Endothelial cell of umbilical vein (primary cell): ENCODE measurements around the gene LLGL2. TPM values are rescaled to one million over a fixed set of nuclear protein-coding genes. Genes with fewer than 3 reads are reported as not detected.

ENCODE experiments used
- BruUV-seq: library from RNA; stranded (reverse); fragments of 400-500 nt; replicated peaks from 2 replicates; lab custom pipeline; 2021; lab: Mats Ljungman, UMichigan
- CTCF ChIA-PET: fragments of 300-600, 350-600 bp; sonication (Branson Sonifier 250); formaldehyde crosslinking; loops from one replicate; lab custom pipeline; 2021; ENCODE audit warnings: antibody characterized with exemption, inconsistent platforms; lab: Charles Lee
- POLR2A ChIA-PET: fragments of 300-600, 350-600 bp; sonication (Branson Sonifier 250); formaldehyde crosslinking; loops from one replicate; lab custom pipeline; 2021; ENCODE audit warnings: antibody characterized with exemption, inconsistent platforms; lab: Charles Lee
- DNase-seq: peaks from one replicate; pipeline ENCODE4 v3.0.0-alpha.2; 2011; ENCODE audit warnings: low read depth, low spot score
- FAIRE-seq: peaks from 2 replicates; lab custom pipeline; 2011; peaks lifted over from hg19 to GRCh38; lab: Jason Lieb, UNC
- H2AFZ ChIP-seq: 2 replicates; pipeline ENCODE4 v1.6.0; 2012; ENCODE audit warnings: low read depth, low read length, control low read depth, inconsistent platforms
- H3K27ac ChIP-seq: 2 replicates; pipeline ENCODE4 v1.5.1; 2011; ENCODE audit warnings: low read depth, mild to moderate bottlenecking, control low read depth, low read length, moderate library complexity; ENCODE audit not compliant: insufficient read depth
- H3K27me3 ChIP-seq, 2 experiments: 2 replicates each; pipeline versions ENCODE4 v1.6.0 to v1.6.1; 2011; ENCODE audit warnings: low read length in 2 of 2, mixed read lengths in 1 of 2; ENCODE audit not compliant: control insufficient read depth in 2 of 2, insufficient read depth in 2 of 2
- H3K36me3 ChIP-seq, 2 experiments: 2 replicates in 1 of 2; 3 replicates in 1 of 2; pipeline ENCODE4 v1.5.1; 2011; ENCODE audit warnings: low read length in 2 of 2, mild to moderate bottlenecking in 1 of 2, moderate library complexity in 1 of 2; ENCODE audit not compliant: control insufficient read depth in 2 of 2, insufficient read depth in 2 of 2; ENCODE audit errors: extremely low read depth in 1 of 2
- H3K4me1 ChIP-seq: 3 replicates; pipeline ENCODE4 v1.5.1; 2011; ENCODE audit warnings: mild to moderate bottlenecking, low read length; ENCODE audit not compliant: control insufficient read depth, insufficient read depth; ENCODE audit errors: extremely low read depth
- H3K4me2 ChIP-seq: 2 replicates; pipeline ENCODE4 v1.6.1; 2011; ENCODE audit warnings: low read length, control low read depth, mixed read lengths; ENCODE audit not compliant: insufficient read depth
- H3K4me3 ChIP-seq, 3 experiments: fragments of 200-600 bp in 1 of 3; sonication (generic), shearing (Covaris generic) in 1 of 3; replicated peaks in 1 of 3; 2 replicates each; pipeline ENCODE4 v1.5.1; 2011 to 2016; ENCODE audit warnings: control low read depth in 3 of 3, low read length in 3 of 3, mild to moderate bottlenecking in 2 of 3, inconsistent platforms in 1 of 3, low read depth in 1 of 3, moderate library complexity in 1 of 3; ENCODE audit not compliant: insufficient read depth in 1 of 3
- H3K79me2 ChIP-seq: 2 replicates; pipeline ENCODE4 v1.6.0; 2012; ENCODE audit warnings: low read length, inconsistent platforms; ENCODE audit not compliant: control insufficient read depth, insufficient read depth
- H3K9ac ChIP-seq: replicated peaks from 2 replicates; pipeline ENCODE3; 2011; ENCODE audit warnings: low read length, control low read depth; ENCODE audit not compliant: insufficient read depth; ENCODE audit errors: extremely low read depth
- H3K9me1 ChIP-seq: replicated peaks from 3 replicates; pipeline ENCODE4 v1.6.0; 2011; ENCODE audit warnings: mild to moderate bottlenecking, low read length; ENCODE audit not compliant: control insufficient read depth, insufficient read depth; ENCODE audit errors: extremely low read depth
- H3K9me3 ChIP-seq: replicated peaks from 2 replicates; pipeline ENCODE4 v1.5.1; 2012; ENCODE audit warnings: low read length, inconsistent platforms; ENCODE audit not compliant: control insufficient read depth, insufficient read depth
- H4K20me1 ChIP-seq: replicated peaks from 2 replicates; pipeline ENCODE3; 2011; ENCODE audit warnings: mild to moderate bottlenecking, low read length; ENCODE audit not compliant: control insufficient read depth, insufficient read depth; ENCODE audit errors: extremely low read depth
- CTCF ChIP-seq, 2 donors: IDR thresholded peaks; 1 replicate in 1 of 2; 2 replicates in 1 of 2; pipeline ENCODE4 v1.5.1; 2011; ENCODE audit warnings: low read length in 2 of 2, mild to moderate bottlenecking in 2 of 2, moderate library complexity in 2 of 2, control low read depth in 1 of 2, inconsistent platforms in 1 of 2, low read depth in 1 of 2; ENCODE audit not compliant: insufficient read depth in 1 of 2; ENCODE audit errors: extremely low read depth in 1 of 2
- EZH2 ChIP-seq: IDR thresholded peaks from 2 replicates; pipeline ENCODE4 v1.6.1; 2012; ENCODE audit warnings: borderline replicate concordance, low read depth, mild to moderate bottlenecking, moderate library complexity, low read length, inconsistent platforms; ENCODE audit not compliant: severe bottlenecking
- FOS ChIP-seq: IDR thresholded peaks from 2 replicates; pipeline ENCODE4 v1.6.1; 2011; ENCODE audit warnings: mild to moderate bottlenecking, low read length, moderate library complexity, borderline replicate concordance; ENCODE audit not compliant: insufficient read depth
- GATA2 ChIP-seq: IDR thresholded peaks from 2 replicates; pipeline ENCODE4 v1.7.0; 2011; ENCODE audit warnings: low read depth, mild to moderate bottlenecking, moderate library complexity, mixed read lengths, low read length; ENCODE audit not compliant: insufficient read length, insufficient read depth
- JUN ChIP-seq: IDR thresholded peaks from 2 replicates; pipeline ENCODE4 v1.6.1; 2011; ENCODE audit warnings: borderline replicate concordance, low read depth; ENCODE audit not compliant: insufficient read length, insufficient read depth
- MAX ChIP-seq: IDR thresholded peaks from 2 replicates; pipeline ENCODE4 v1.6.1; 2011; ENCODE audit not compliant: insufficient read depth, insufficient read length
- MYC ChIP-seq: IDR thresholded peaks from one replicate; pipeline ENCODE4 v1.6.1; 2011; ENCODE audit warnings: mild to moderate bottlenecking, low read depth, low read length
- POLR2A ChIP-seq: IDR thresholded peaks from 2 replicates; pipeline ENCODE4 v1.6.1; 2012; ENCODE audit warnings: low read depth, mild to moderate bottlenecking, control low read depth, low read length
- POLR2AphosphoS5 ChIP-seq: IDR thresholded peaks from 2 replicates; pipeline ENCODE4 v1.6.1; 2012; ENCODE audit warnings: low read depth, mild to moderate bottlenecking, control low read depth, low read length, moderate library complexity; ENCODE audit not compliant: insufficient read depth
- dilution Hi-C: fragments of 300-500 bp; cut with MboI; formaldehyde crosslinking; loops from one replicate; pipeline ENCODE4 v1.15.0; 2019; ENCODE audit warnings: low sequenced_read_pairs; ENCODE audit not compliant: extremely low pct_ligation_motif_present
- intact Hi-C: fragments of 100-400 bp; cut with micrococcal nuclease; formaldehyde crosslinking; loops from one replicate; pipeline ENCODE4 v1.10.0; 2022
- polyA plus RNA-seq, 4 experiments: library from polyadenylated mRNA; depleted of rRNA in 3 of 4; stranded (reverse) in 3 of 4; unstranded in 1 of 4; fragments of >200 nt; gene quantifications; 2 replicates each; pipeline versions ENCODE4 v1.2.1 to v1.2.3, GENCODE V29; 2011 to 2012; ENCODE audit warnings: missing spikeins in 1 of 4
- total RNA-seq: library from RNA; stranded (reverse); gene quantifications from 2 replicates; pipeline ENCODE4 v1.2.3, GENCODE V29; 2021

Gene LLGL2
- total and polyA plus RNA-seq, 2 donors (not counting 3 experiments of a cell fraction or from before 2014, with no cell fraction given), result 5.3 to 5.4 TPM

- dilution Hi-C loops, result no loop called here
- TF ChIP-seq MAX, result no peak
- TF ChIP-seq GATA2, result no peak
- TF ChIP-seq MYC, result no peak
- TF ChIP-seq EZH2, result no peak
- TF ChIP-seq JUN, result no peak
- no peak for TF ChIP-seq FOS
- TF ChIP-seq POLR2AphosphoS5, result no peak
- TF ChIP-seq CTCF (IDR thresholded peaks at IDR 0.05; ENCODE audit: extremely low read depth in 1 of 2, insufficient read depth in 1 of 2, low read depth in 1 of 2, low read length in 2 of 2), result no peak
- TF ChIP-seq POLR2A, result no peak
- DNase-seq, result no peak
- Histone ChIP-seq H3K27ac (no peak overlapping the region), H3K9me1 (no peaks in the 10 kb centered on the region), H3K9me3 (no peaks in the 10 kb centered on the region), H3K9ac (no peak overlapping the region), H3K4me2 (no peak overlapping the region), H3K79me2 (no peaks in the 10 kb centered on the region), H2AFZ (no peak overlapping the region), H3K4me1 (no peaks in the 10 kb centered on the region), H3K4me3 (no peak overlapping the region), H3K27me3 (no peaks in the 10 kb centered on the region), H3K36me3 (no peaks in the 10 kb centered on the region), H4K20me1 (no peaks in the 10 kb centered on the region)
- no TSS peak for BruUV-seq
- ChIA-PET CTCF (interaction anchor here (1.3 kb wide), 1 partner anchor 31 kb away, joined by 3 read pairs; no protein-coding TSS in a partner anchor), POLR2A (no interaction called here)
- FAIRE-seq, result no peak
- intact Hi-C loops, result no loop called here
Measured at GRCh38 chr17:75557075-75557851, 31.8 kb downstream of the LLGL2 start.
